ENCODE measurements around the gene NLRP5.
"Not testable (repeated sequence)": the region's sequence is repeated elsewhere in the genome, so short reads cannot be mapped to it uniquely, and the experiment has no call there.

Gene NLRP5

DNA sequence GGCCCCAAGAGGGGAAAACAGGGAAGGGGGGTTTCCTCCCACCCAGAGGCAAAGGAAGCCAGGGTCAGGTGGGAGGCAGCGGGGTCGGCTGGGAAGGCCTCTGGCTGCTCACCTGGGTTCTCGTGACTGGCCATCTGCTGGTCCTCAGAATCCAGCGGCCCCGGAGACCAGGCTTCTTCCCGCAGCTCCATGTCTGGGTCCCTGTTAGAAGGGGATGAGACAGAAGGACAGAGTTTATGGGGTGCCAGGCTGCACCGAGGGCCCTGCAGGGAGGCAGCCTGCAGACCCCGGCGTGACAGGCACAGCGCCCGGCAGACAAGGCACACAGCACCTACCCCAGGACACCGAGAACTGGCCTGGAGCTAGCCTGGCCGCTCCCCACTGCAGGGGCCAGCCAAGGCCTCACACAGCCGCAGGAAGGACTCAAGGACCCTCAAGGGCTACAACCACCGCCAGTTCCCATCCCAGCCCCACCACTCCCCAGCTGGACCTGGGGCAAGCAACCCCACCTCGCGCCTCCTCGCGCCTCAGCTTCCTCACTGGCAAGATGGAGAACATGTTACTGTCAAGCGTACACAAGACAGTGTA, 116.5 kb downstream of the NLRP5 start:
- no peak overlapping the region for H3K27ac ChIP-seq (replicated peaks)
- H3K27me3 ChIP-seq (ENCODE audit: insufficient read depth, poor library complexity, severe bottlenecking) = no peaks in the 10 kb centered on the region
- no peak overlapping the region for H3K4me3 ChIP-seq (replicated peaks; ENCODE audit: insufficient read depth, low read length)
- no peak for TF ChIP-seq GABPA (IDR thresholded peaks at IDR 0.05; ENCODE audit: low read depth)
- TF ChIP-seq POLR2AphosphoS5 (IDR thresholded peaks at IDR 0.05; ENCODE audit: low read depth) = no peak
- TF ChIP-seq, protein P1, sequence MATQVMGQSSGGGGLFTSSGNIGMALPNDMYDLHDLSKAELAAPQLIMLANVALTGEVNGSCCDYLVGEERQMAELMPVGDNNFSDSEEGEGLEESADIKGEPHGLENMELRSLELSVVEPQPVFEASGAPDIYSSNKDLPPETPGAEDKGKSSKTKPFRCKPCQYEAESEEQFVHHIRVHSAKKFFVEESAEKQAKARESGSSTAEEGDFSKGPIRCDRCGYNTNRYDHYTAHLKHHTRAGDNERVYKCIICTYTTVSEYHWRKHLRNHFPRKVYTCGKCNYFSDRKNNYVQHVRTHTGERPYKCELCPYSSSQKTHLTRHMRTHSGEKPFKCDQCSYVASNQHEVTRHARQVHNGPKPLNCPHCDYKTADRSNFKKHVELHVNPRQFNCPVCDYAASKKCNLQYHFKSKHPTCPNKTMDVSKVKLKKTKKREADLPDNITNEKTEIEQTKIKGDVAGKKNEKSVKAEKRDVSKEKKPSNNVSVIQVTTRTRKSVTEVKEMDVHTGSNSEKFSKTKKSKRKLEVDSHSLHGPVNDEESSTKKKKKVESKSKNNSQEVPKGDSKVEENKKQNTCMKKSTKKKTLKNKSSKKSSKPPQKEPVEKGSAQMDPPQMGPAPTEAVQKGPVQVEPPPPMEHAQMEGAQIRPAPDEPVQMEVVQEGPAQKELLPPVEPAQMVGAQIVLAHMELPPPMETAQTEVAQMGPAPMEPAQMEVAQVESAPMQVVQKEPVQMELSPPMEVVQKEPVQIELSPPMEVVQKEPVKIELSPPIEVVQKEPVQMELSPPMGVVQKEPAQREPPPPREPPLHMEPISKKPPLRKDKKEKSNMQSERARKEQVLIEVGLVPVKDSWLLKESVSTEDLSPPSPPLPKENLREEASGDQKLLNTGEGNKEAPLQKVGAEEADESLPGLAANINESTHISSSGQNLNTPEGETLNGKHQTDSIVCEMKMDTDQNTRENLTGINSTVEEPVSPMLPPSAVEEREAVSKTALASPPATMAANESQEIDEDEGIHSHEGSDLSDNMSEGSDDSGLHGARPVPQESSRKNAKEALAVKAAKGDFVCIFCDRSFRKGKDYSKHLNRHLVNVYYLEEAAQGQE (IDR thresholded peaks at IDR 0.05; ENCODE audit: insufficient replicate concordance, low read depth) = no peak
- no peak for TF ChIP-seq SPI1 (IDR thresholded peaks at IDR 0.05; ENCODE audit: borderline replicate concordance, low read depth)
- TF ChIP-seq, protein P2, sequence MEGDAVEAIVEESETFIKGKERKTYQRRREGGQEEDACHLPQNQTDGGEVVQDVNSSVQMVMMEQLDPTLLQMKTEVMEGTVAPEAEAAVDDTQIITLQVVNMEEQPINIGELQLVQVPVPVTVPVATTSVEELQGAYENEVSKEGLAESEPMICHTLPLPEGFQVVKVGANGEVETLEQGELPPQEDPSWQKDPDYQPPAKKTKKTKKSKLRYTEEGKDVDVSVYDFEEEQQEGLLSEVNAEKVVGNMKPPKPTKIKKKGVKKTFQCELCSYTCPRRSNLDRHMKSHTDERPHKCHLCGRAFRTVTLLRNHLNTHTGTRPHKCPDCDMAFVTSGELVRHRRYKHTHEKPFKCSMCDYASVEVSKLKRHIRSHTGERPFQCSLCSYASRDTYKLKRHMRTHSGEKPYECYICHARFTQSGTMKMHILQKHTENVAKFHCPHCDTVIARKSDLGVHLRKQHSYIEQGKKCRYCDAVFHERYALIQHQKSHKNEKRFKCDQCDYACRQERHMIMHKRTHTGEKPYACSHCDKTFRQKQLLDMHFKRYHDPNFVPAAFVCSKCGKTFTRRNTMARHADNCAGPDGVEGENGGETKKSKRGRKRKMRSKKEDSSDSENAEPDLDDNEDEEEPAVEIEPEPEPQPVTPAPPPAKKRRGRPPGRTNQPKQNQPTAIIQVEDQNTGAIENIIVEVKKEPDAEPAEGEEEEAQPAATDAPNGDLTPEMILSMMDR (IDR thresholded peaks at IDR 0.05; ENCODE audit: insufficient read depth, low read length) = no peak
- DNase-seq (ENCODE audit: low read depth in 1 of 2, low spot score in 1 of 2) = no peak

DNA sequence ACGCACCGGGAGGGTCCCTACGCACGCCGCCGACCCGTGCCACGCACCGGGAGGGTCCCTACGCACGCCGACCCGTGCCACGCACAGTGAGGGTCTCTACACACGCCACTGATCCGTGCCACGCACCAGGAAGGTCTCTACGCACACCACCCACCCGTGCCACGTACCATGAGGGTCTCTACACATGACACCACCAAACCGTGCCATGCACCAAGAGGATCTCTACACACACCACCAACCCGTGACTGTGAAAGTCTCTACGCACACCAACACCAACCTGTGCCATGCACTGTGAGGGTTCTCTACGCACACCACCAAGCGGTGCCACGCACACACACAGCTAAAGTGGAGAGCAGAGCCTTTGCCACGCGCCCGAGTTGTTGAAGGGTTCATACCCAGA, 117.8 kb downstream of the NLRP5 start:
- TF ChIP-seq SPI1 (IDR thresholded peaks at IDR 0.05; ENCODE audit: borderline replicate concordance, low read depth) = no peak
- TF ChIP-seq, protein P2 (IDR thresholded peaks at IDR 0.05; ENCODE audit: insufficient read depth, low read length) = no peak
- no peak for TF ChIP-seq POLR2AphosphoS5 (IDR thresholded peaks at IDR 0.05; ENCODE audit: low read depth)
- no peak for TF ChIP-seq GABPA (IDR thresholded peaks at IDR 0.05; ENCODE audit: low read depth)
- TF ChIP-seq, protein P1 (IDR thresholded peaks at IDR 0.05; ENCODE audit: insufficient replicate concordance, low read depth) = no peak
- DNase-seq (ENCODE audit: low read depth in 1 of 2, low spot score in 1 of 2) = no peak
- no peak overlapping the region for H3K27ac ChIP-seq (replicated peaks)

DNA sequence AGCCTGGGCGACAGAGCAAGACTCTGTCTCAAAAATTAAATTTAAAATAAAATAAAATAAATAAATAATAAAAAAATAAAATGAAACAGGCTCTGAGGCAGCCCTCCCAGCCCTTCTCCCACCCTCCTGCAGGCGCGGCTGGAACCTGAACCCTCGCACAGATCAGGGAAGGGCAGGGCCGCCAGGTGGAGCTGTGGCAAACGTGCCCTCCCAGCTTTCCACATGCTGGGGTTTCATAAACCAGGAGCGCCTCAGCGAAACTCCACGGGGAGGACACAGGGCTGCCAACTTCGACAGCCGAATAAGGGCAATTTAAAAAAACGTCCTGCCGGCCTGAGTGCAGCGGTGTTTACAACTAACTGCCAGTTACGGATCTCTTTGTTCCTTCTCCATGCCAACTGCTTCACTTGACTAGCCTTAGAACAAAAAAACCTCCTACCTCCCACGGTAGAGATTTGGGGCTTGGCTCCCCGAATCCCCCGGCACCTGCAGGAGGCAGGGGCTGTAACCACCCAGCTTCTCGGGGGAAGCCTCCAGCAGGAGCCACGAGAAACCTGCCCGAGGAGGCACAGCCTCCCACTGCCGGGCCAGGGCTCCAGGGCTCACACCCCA, 118.6 kb downstream of the NLRP5 start:
- H3K27me3 ChIP-seq (ENCODE audit: insufficient read depth, poor library complexity, severe bottlenecking) = no peaks in the 10 kb centered on the region
- H3K4me3 ChIP-seq (replicated peaks; ENCODE audit: insufficient read depth, low read length) = no peak overlapping the region
- H3K27ac ChIP-seq (replicated peaks) = peak overlapping the region; percentile 56
- DNase-seq (ENCODE audit: low read depth in 1 of 2, low spot score in 1 of 2) = peak in 1 of 2 experiments; percentile 82
- TF ChIP-seq GABPA (IDR thresholded peaks at IDR 0.05; ENCODE audit: low read depth) = no peak
- TF ChIP-seq, protein P2 (IDR thresholded peaks at IDR 0.05; ENCODE audit: insufficient read depth, low read length) = peak; percentile 54

More for the DNA sequence above, 117.8 kb downstream of the NLRP5 start:
- H3K4me3 ChIP-seq (replicated peaks; ENCODE audit: insufficient read depth, low read length) = no peak overlapping the region
- H3K27me3 ChIP-seq (ENCODE audit: insufficient read depth, poor library complexity, severe bottlenecking) = no peaks in the 10 kb centered on the region

DNA sequence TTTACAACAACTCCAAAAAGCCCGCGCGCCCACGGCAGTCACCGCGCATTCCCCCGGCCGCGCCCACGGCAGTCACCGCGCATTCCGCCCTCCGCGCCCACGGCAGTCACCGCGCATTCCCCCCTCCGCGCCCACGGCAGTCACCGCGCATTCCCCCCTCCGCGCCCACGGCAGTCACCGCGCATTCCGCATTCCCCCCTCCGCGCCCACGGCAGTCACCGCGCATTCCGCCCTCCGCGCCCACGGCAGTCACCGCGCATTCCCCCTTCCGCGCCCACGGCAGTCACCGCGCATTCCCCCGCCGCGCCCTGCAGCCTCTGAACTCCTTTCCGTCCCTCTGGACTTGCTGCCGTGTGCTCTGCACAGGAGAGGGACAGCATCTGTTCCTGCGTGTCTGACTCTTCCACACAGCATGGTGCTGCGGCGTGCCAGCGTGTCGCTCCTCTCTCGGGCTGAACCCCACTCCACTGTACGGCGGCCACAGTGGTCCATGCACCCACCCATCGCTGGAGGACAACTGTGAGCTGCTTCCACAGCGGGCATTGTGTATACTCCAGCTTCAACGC, 119.3 kb downstream of the NLRP5 start:
- H3K27ac ChIP-seq (replicated peaks); H3K27me3 ChIP-seq (ENCODE audit: insufficient read depth, poor library complexity, severe bottlenecking); DNase-seq (ENCODE audit: low read depth in 1 of 2, low spot score in 1 of 2); H3K4me3 ChIP-seq (replicated peaks; ENCODE audit: insufficient read depth, low read length): not testable (repeated sequence)
